ENCODE measurements around the gene GGTLC3.
"Not testable (repeated sequence)": the region's sequence is repeated elsewhere in the genome, so short reads cannot be mapped to it uniquely, and the experiment has no call there.

The GGTLC3 gene

DNA sequence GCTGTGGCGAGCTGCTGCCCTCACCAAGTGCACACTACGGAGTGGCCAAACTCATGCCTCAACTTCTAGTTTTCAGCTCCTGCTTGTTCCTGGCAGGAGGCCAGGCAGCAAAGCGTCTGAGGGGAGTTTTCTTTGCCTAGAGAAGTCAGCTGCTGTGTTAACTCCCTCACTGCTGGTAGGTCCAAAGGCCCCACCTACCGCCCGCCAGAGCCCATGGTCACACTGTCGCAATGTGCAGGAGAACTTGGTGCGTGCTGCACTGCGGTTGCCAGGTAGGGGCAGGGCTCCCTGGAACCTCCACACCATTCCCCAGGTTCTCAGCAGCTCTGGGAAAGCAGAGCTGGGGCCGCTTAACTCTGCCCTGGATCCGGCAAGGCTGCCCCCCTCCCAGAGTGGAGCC, 5.6 kb downstream of the GGTLC3 start:
- DNase-seq = not testable (repeated sequence)

DNA sequence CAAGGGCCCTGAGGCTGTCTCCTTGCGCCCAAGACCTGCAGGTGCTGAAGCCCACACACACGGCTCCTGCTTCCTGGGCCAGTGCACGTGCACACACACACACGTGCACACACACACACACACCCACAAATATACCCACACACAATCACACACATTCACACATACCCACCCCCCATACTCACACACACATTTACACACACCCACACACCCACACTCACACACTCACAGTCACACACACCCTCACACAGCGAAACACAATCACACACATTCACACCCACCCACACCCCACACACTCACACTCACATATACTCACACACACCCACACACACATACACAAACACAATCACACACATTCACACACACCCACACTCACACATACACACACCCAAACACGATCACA, 6.6 kb downstream of the GGTLC3 start:
- not testable (repeated sequence) for DNase-seq

- not testable (repeated sequence) for DNase-seq
Observed at GRCh38 chr22:18496227-18496626, 21.7 kb downstream of the GGTLC3 start.

All from NCI-H2081 (cell line).